Mucosa of rectum (tissue), 2 donors: ENCODE measurements around the gene YBX2.

ENCODE experiments used
- H3K27ac ChIP-seq, 2 donors: one replicate each; pipeline ENCODE4 v1.7.0; 2013; ENCODE audit warnings: inconsistent platforms in 2 of 2, low read depth in 2 of 2, low read length in 2 of 2
- H3K27me3 ChIP-seq, 2 donors: one replicate each; pipeline ENCODE4 v1.7.0; 2013; ENCODE audit warnings: low read length in 2 of 2; ENCODE audit not compliant: control insufficient read depth in 2 of 2, insufficient read depth in 2 of 2
- H3K36me3 ChIP-seq, 2 donors: one replicate each; pipeline ENCODE4 v1.7.0; 2013; ENCODE audit warnings: low read length in 2 of 2; ENCODE audit not compliant: control insufficient read depth in 2 of 2, insufficient read depth in 2 of 2
- H3K4me1 ChIP-seq, 2 donors: one replicate each; pipeline ENCODE4 v1.7.0; 2013; ENCODE audit warnings: low read length in 2 of 2, mild to moderate bottlenecking in 1 of 2; ENCODE audit not compliant: control insufficient read depth in 2 of 2, insufficient read depth in 2 of 2
- H3K4me3 ChIP-seq, 2 donors: one replicate each; pipeline ENCODE4 v1.7.0; 2013; ENCODE audit warnings: low read length in 2 of 2
- H3K9ac ChIP-seq, 2 donors: one replicate each; pipeline ENCODE4 v1.7.0; 2013; ENCODE audit warnings: low read length in 2 of 2, low read depth in 1 of 2, mild to moderate bottlenecking in 1 of 2
- H3K9me3 ChIP-seq, 2 donors: one replicate each; pipeline ENCODE4 v1.7.0; 2013; ENCODE audit warnings: low read length in 2 of 2; ENCODE audit not compliant: control insufficient read depth in 2 of 2
- donor health status: healthy.
- donor health status: Normal muscosa, but diverticular disease.

Gene YBX2

DNA sequence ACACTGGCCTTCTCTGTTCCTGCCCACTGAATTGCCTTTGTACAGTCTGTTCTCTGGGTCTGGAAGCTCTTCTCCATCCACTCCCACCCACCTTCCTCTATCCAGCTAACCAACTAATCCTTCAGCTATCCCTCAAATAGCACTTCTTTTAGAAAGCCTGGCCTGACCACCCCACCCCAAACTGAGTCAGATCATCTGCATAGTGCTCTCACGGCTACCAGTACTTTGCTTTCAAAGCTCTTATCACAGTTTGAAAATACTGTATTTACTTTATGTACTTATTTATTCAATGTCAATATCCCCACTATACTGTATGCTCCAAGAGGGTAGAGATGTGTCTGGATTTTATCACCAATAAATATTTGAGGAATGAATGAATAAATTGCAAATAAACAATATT, 27.7 kb downstream of the YBX2 start:
- H3K9me3 ChIP-seq: no peaks in the 10 kb centered on the region
- H3K4me1 ChIP-seq: peaks cover 17 to 22% of the 10 kb centered on the region in 2 donors
- no peaks in the 10 kb centered on the region for H3K36me3 ChIP-seq
- H3K4me3 ChIP-seq: no peak overlapping the region
- peak overlapping the region; percentile 56 to 58 for H3K27ac ChIP-seq
- H3K9ac ChIP-seq: peak overlapping the region in 1 of 2 donors; percentile 5
- peaks cover 4 to 8% of the 10 kb centered on the region in 2 donors for H3K27me3 ChIP-seq

DNA sequence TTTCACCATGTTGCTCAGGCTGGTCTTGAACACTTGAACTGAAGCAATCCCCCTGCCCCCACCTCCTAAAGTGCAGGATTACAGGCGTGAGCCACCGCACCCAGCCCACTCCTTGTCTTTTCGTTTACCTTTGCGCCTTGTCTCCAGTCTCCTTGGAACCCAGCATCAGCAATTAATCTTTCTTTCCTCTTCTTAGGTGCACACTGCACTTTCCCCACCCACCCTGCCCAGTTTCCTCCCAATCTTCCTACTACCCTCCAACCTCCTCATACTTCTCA, 30.7 kb downstream of the YBX2 start:
- Histone ChIP-seq H3K27me3 (peaks cover 6 to 8% of the 10 kb centered on the region in 2 donors), H3K9ac (peak overlapping the region; percentile 92 to 100), H3K27ac (peak overlapping the region; percentile 97 to 100), H3K36me3 (peaks cover 7 to 12% of the 10 kb centered on the region in 2 donors), H3K9me3 (no peaks in the 10 kb centered on the region), H3K4me1 (peaks cover 24 to 30% of the 10 kb centered on the region in 2 donors), H3K4me3 (peak overlapping the region; percentile 87 to 91)

DNA sequence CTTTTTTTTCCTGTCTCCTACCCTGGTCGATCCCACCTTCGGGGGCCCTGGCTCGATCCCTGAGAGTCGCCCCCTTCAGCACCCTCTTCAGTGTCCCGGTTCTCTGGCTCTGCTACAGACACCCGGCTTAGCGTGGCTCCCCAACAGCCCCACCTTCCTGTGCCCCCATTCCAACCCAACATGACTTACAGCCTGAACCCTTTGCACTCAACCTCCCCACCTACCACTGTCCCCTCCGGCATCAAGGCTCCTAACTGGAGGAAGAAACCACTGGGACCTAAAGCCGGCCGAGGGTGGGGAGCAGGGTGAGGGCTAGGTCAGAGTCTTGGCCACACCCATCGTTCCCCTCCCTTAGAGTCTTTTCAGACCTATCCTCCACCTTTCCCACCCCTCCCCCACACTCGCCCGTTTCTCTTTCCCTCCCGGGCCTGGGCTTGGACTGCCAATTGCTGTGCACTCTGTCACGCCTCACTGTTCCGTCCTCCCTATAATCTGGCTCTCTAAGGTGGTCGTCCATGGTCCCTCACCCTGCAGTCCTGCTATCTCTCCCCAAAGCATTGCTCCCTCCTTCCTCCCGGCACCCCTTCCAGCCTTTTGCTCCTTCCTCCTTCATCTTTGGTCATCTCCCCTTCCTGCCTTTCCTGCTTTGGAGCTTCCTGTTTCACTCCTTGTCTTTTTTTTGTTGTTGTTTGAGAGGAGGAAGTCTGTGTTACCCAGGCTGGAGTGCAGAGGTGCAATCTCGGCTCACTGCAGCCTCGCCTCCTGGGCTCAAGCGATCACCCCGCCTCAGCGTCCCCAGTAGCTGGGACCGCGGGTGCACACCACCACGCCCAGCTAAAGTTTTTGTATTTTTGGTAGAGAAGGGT, 31.3 kb downstream of the YBX2 start:
- Histone ChIP-seq H3K4me1 (peaks cover 29 to 35% of the 10 kb centered on the region in 2 donors), H3K27me3 (peaks cover 6 to 8% of the 10 kb centered on the region in 2 donors), H3K36me3 (peaks cover 7 to 14% of the 10 kb centered on the region in 2 donors), H3K27ac (peak overlapping the region; percentile 97 to 100), H3K9ac (peak overlapping the region; percentile 92 to 100), H3K9me3 (no peaks in the 10 kb centered on the region), H3K4me3 (peak overlapping the region; percentile 87 to 91)

DNA sequence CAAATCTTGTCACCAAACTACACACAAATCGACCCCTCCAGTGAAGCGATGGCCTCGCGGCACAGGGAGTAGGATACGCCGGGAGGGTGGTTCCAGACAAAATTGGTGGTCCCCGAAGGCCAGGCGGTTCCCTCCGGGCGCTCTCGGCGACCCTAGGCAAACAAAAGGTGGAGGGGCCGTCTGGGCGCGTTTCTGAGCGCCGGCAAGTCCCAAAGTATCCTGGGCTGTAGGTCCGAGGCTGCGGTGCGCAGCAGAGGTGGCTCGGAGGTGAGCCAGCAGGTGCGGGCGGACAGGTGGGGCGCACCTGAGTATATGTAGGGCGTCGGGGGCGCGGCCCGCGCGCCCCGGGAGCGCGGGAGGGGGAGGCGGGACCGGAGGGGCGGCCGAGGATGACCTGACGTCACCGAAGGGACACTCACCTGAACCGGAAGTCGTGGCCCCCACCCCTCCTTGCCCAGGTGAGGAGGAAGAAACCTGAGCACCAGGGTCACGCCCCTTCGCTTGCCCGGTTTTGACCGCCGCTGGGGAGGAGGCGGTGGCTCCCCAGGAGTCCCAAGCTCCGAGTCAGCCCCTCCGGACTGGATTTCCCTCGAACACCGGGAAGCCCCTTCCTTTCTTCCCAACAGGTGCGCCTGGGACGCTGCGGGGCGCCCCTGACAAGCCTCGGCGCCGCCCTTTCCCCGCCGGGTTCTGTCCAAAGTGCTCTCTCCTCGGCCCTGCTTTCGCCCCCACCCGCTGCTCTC, 32.1 kb downstream of the YBX2 start, which contains the start of gene CLDN7:
CLDN7 (minus strand) TSS at position 287 of the 743 bp plus-strand sequence. CDS start 435 bp downstream, outside the sequence.
- H3K27me3 ChIP-seq: peaks cover 6 to 8% of the 10 kb centered on the region in 2 donors
- peak within 1 kb of the TSS; percentile 95 to 100 for H3K9ac ChIP-seq
- peak within 1 kb of the TSS; percentile 97 to 100 for H3K27ac ChIP-seq
- peaks cover 35 to 37% of the 10 kb centered on the region in 2 donors for H3K4me1 ChIP-seq
- H3K36me3 ChIP-seq: peaks cover 7 to 14% of the 10 kb centered on the region in 2 donors
- H3K4me3 ChIP-seq: peak within 1 kb of the TSS; percentile 87 to 98
- H3K9me3 ChIP-seq: no peaks in the 10 kb centered on the region

DNA sequence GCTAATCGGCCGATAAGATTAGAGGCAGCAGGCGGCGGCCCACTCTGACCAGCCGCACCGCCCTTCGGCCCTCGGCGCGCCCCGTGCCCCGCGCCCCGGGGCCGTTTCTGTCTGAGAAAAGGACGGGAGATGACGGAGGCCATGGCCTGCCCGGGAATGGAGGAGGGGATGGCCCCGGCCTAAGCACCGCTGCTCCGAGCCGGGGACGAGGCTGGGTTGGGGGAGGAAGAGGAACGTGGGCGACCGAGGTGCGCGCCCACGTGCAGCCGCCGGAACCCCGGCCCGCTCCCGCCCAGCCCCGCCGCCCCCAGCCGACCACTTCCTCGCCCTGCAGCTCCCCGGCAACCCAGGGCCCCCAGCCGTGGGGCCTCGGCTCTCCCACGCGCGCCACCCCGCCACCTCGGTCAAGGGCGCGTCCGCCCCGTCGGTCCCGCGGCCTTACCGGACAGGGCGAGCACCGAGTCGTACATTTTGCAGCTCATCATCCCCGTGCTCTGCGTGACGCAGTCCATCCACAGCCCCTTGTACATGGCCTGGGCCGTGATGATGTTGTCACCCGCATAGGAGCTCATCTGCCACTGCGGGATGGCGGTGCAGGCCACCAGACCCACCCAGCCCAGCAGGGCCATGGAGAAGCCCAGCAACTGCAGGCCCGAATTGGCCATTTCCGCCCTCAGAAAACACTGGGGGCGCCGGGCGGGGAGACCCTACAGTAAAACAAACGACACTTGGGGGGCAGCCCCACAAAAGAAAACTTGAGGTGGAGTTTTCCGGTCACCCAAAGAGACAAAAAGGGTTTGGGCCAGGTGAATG, 32.9 kb downstream of the YBX2 start:
- H3K27me3 ChIP-seq: peaks cover 6 to 8% of the 10 kb centered on the region in 2 donors
- H3K9me3 ChIP-seq: no peaks in the 10 kb centered on the region
- H3K9ac ChIP-seq: peak overlapping the region; percentile 95 to 100
- H3K27ac ChIP-seq: peak overlapping the region; percentile 97 to 100
- H3K4me3 ChIP-seq: peak overlapping the region; percentile 87 to 98
- H3K36me3 ChIP-seq: peaks cover 10 to 17% of the 10 kb centered on the region in 2 donors
- peaks cover 35 to 37% of the 10 kb centered on the region in 2 donors for H3K4me1 ChIP-seq

DNA sequence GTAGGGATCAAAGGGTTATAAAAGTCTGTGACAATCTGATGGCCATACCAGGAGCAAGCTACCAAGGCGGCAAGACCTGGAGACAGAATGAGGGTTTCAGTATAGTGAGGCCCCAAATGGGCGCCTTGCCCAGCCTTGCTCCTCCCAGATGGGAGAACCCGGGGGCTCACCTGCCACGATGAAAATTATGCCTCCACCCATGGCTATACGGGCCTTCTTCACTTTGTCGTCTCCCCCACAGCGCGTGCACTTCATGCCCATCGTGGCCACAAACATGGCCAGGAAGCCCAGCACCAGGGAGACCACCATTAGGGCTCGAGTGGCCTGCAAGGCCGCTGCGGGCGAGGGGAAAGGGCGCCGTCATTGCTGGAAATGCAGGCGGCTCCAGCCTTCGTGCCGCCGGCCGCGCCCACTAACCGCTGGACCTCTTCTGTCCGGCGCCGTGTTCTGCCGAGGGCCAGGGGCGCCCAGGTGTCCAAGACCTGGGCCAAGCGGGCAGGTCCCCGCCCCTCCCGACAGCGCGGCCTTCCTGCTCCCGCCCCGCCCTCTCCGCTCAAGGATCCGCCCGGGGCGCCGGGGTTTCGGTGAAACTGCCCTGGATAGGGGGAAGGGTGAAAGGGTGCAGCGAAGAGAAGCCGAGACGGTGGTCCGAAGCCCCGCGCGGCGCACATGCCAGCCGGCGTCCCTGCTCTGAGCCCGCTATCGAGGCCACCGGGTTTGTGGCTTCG, 33.6 kb downstream of the YBX2 start:
- Histone ChIP-seq H3K27me3 (peaks cover 6 to 8% of the 10 kb centered on the region in 2 donors), H3K4me3 (peak overlapping the region; percentile 87 to 98), H3K4me1 (peaks cover 33 to 37% of the 10 kb centered on the region in 2 donors), H3K9me3 (no peaks in the 10 kb centered on the region), H3K27ac (peak overlapping the region; percentile 97 to 100), H3K36me3 (peaks cover 16 to 21% of the 10 kb centered on the region in 2 donors), H3K9ac (peak overlapping the region; percentile 71 to 100)

DNA sequence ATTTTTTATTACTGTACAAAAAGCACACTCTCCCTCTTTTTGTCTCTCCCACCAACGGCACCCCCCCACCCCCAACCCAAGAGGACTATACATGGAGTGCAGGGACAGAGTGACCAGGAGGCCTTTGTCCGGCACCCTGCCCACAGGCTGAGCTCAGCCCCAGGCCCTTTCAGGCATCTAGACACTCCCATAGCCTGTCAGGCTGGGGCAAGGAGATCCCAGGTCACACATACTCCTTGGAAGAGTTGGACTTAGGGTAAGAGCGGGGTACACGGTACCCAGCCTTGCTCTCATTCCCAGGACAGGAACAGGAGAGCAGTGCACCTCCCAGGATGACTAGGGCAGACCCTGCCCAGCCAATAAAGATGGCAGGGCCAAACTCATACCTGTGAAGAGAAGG, 34.3 kb downstream of the YBX2 start:
- peak overlapping the region; percentile 87 to 98 for H3K4me3 ChIP-seq
- peak overlapping the region; percentile 97 to 100 for H3K27ac ChIP-seq
- H3K9ac ChIP-seq: peak overlapping the region; percentile 71 to 100
- H3K27me3 ChIP-seq: peaks cover 6 to 8% of the 10 kb centered on the region in 2 donors
- no peaks in the 10 kb centered on the region for H3K9me3 ChIP-seq
- H3K36me3 ChIP-seq: peaks cover 19 to 21% of the 10 kb centered on the region in 2 donors
- H3K4me1 ChIP-seq: peaks cover 33 to 37% of the 10 kb centered on the region in 2 donors

DNA sequence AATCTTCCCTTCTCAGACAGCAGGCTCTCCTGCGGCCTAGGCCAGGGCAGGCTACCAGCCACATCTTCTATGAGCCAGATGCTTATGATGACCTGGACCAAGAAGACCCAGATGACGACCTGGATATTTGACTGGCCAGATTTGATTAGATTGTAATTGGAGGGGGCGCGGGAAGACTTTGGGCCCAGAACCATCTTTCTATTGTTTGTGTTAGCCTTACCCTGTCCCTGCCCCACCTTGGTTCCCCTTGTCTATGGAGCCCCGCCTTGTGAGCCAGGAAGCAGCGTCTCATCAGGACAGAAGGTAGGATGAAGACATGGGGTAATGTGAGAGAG, 34.9 kb downstream of the YBX2 start:
- Histone ChIP-seq H3K27me3 (peaks cover 6 to 8% of the 10 kb centered on the region in 2 donors), H3K9ac (peak overlapping the region; percentile 71 to 100), H3K36me3 (peaks cover 25 to 26% of the 10 kb centered on the region in 2 donors), H3K9me3 (no peaks in the 10 kb centered on the region), H3K27ac (peak overlapping the region; percentile 97 to 100), H3K4me1 (peaks cover 33 to 36% of the 10 kb centered on the region in 2 donors), H3K4me3 (peak overlapping the region; percentile 38 to 87)
